HEK293 (cell line): ENCODE measurements around the gene CARMIL3.

Source experiments
- GFI1B ChIP-seq: fragments of 450-650 bp; formaldehyde crosslinking; IDR thresholded peaks from 2 replicates; pipeline ENCODE4 v1.5.1; 2016; ENCODE audit warnings: missing biosample characterization, missing genetic modification characterization
- GLIS1 ChIP-seq: fragments of 450-650 bp; formaldehyde crosslinking; IDR thresholded peaks from 2 replicates; pipeline ENCODE4 v1.5.1; 2016; ENCODE audit warnings: missing biosample characterization, missing genetic modification characterization
- KLF1 ChIP-seq: fragments of 450-650 bp; formaldehyde crosslinking; IDR thresholded peaks from 2 replicates; pipeline ENCODE4 v1.5.1; 2016; ENCODE audit warnings: missing biosample characterization, missing genetic modification characterization
- KLF7 ChIP-seq: fragments of 450-650 bp; formaldehyde crosslinking; IDR thresholded peaks from 2 replicates; pipeline ENCODE4 v1.5.1; 2016; ENCODE audit warnings: missing biosample characterization, missing genetic modification characterization, borderline replicate concordance
- KLF8 ChIP-seq: fragments of 450-650 bp; formaldehyde crosslinking; IDR thresholded peaks from 2 replicates; pipeline ENCODE4 v1.5.1; 2016; ENCODE audit warnings: missing biosample characterization, missing genetic modification characterization
- SALL2 ChIP-seq: fragments of 450-650 bp; formaldehyde crosslinking; IDR thresholded peaks from 2 replicates; pipeline ENCODE4 v1.5.0; 2017; ENCODE audit warnings: missing biosample characterization, mild to moderate bottlenecking, missing genetic modification characterization, borderline replicate concordance
- SP3 ChIP-seq: fragments of 450-650 bp; formaldehyde crosslinking; IDR thresholded peaks from 2 replicates; pipeline ENCODE4 v1.5.1; 2016; ENCODE audit warnings: missing biosample characterization, missing genetic modification characterization
- TRIM28 ChIP-seq: IDR thresholded peaks from 2 replicates; pipeline ENCODE4 v1.6.1; 2011; ENCODE audit warnings: low read length, control low read depth, borderline replicate concordance
- YY2 ChIP-seq: fragments of 450-650 bp; formaldehyde crosslinking; IDR thresholded peaks from 2 replicates; pipeline ENCODE4 v1.5.1; 2016; ENCODE audit warnings: missing biosample characterization, missing genetic modification characterization
- ZBTB1 ChIP-seq: fragments of 450-650 bp; formaldehyde crosslinking; IDR thresholded peaks from 2 replicates; pipeline ENCODE4 v1.5.1; 2016; ENCODE audit warnings: missing biosample characterization, missing genetic modification characterization
- ZNF169 ChIP-seq: fragments of 450-650 bp; formaldehyde crosslinking; IDR thresholded peaks from 2 replicates; pipeline ENCODE4 v1.5.1; 2016; ENCODE audit warnings: missing biosample characterization, missing genetic modification characterization
- ZNF311 ChIP-seq: fragments of 450-650 bp; formaldehyde crosslinking; IDR thresholded peaks from 2 replicates; pipeline ENCODE4 v1.5.1; 2017; ENCODE audit warnings: missing biosample characterization, missing genetic modification characterization, borderline replicate concordance
- ZNF335 ChIP-seq: fragments of 450-650 bp; formaldehyde crosslinking; conservative IDR thresholded peaks from 2 replicates; pipeline ENCODE4 v1.5.1; 2016; ENCODE audit warnings: missing biosample characterization, missing genetic modification characterization
- ZNF366 ChIP-seq: fragments of 450-650 bp; formaldehyde crosslinking; conservative IDR thresholded peaks from 2 replicates; pipeline ENCODE4 v1.5.1; 2016; ENCODE audit warnings: missing biosample characterization, missing genetic modification characterization
- ZNF423 ChIP-seq: fragments of 450-650 bp; formaldehyde crosslinking; IDR thresholded peaks from 2 replicates; pipeline ENCODE4 v1.5.1; 2016; ENCODE audit warnings: missing biosample characterization, missing genetic modification characterization
- ZNF623 ChIP-seq: fragments of 450-650 bp; formaldehyde crosslinking; IDR thresholded peaks from 2 replicates; pipeline ENCODE4 v1.5.1; 2016; ENCODE audit warnings: missing biosample characterization, missing genetic modification characterization
- ZNF629 ChIP-seq: fragments of 450-650 bp; formaldehyde crosslinking; IDR thresholded peaks from 2 replicates; pipeline ENCODE4 v1.5.1; 2017; ENCODE audit warnings: missing biosample characterization, missing genetic modification characterization
- ZNF747 ChIP-seq: fragments of 450-650 bp; formaldehyde crosslinking; IDR thresholded peaks from 2 replicates; pipeline ENCODE4 v1.5.1; 2016; ENCODE audit warnings: missing biosample characterization, missing genetic modification characterization
- ZNF776 ChIP-seq: fragments of 450-650 bp; formaldehyde crosslinking; IDR thresholded peaks from 2 replicates; pipeline ENCODE4 v1.5.0; 2017; ENCODE audit warnings: missing biosample characterization, missing genetic modification characterization, borderline replicate concordance
- ZNF785 ChIP-seq: fragments of 450-650 bp; formaldehyde crosslinking; IDR thresholded peaks from 2 replicates; pipeline ENCODE4 v1.5.1; 2016; ENCODE audit warnings: missing biosample characterization, missing genetic modification characterization
- ZXDB ChIP-seq: fragments of 450-650 bp; formaldehyde crosslinking; IDR thresholded peaks from 2 replicates; pipeline ENCODE4 v1.5.1; 2016; ENCODE audit warnings: missing biosample characterization, missing genetic modification characterization
- TF ChIP-seq, protein P1 (sequence below): sonication (generic); formaldehyde crosslinking; IDR thresholded peaks from 2 replicates; pipeline ENCODE4 v1.8.1; 2022; ENCODE audit warnings: mild to moderate bottlenecking, moderate library complexity, missing genetic modification reagents
- TF ChIP-seq, protein P2 (sequence below): fragments of 450-650 bp; formaldehyde crosslinking; conservative IDR thresholded peaks from 2 replicates; pipeline ENCODE4 v1.5.1; 2016; ENCODE audit warnings: low read depth, missing biosample characterization, missing genetic modification characterization
- TF ChIP-seq, protein P3 (sequence below): fragments of 450-650 bp; formaldehyde crosslinking; IDR thresholded peaks from 2 replicates; pipeline ENCODE4 v1.5.1; 2016; ENCODE audit warnings: missing biosample characterization, missing genetic modification characterization
- TF ChIP-seq, protein P4 (sequence below): fragments of 450-650 bp; formaldehyde crosslinking; IDR thresholded peaks from 2 replicates; pipeline ENCODE4 v1.5.1; 2016; ENCODE audit warnings: missing biosample characterization, missing genetic modification characterization

CARMIL3 gene

DNA sequence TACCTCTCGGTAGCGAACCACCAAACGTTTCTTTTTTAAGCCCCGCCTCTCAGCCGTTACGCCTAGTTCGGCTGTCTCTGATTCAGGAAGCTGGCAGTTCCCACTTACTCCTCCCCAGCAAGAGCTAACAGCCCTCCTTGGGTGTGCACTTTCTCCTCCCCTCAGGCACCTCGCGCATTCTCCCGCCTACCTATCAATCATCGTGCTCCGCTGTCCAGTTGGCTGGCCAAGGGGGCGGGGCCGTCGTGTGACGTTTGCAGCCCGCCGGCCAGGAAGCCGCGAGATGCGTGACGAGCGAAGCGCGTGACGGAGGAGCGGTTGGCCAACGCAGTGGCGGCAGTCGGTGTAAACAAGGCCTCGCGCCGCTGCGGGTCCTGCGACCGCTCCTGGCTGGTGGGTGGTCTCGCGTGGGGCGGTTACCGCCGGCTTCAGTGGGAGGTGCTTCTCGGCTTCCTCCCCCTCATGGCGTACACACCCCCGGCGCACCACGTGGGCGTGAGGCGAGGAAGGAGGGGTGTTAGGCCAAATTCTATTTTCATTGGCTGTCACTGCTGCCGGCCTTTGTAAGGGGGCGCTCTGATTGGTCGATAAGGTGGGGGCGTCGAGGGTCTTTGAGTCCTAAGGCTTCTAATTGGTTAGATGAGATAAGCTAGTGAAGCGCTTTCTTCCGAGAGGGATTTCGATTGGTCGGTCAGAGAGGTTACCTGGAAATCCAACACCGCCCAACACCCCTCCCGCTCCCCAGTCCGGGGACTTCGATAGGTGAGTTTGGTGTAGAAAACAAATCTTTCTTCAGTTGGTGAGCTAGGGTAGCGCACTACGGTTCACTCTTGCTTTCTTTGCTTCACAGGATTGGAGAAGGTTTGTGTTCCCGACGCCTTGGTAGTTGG, 63.0 kb downstream of the CARMIL3 start, which contains the start of the genes DCAF11 and NRL (continued):
- TF ChIP-seq ZXDB (tag by site-specific recombination) (0 out of 2 replicates have a peak, but pooled peaks have one; percentile 11), KLF1 (tag by site-specific recombination) (peak; percentile 91), ZNF423 (tag by site-specific recombination) (0 out of 2 replicates have a peak, but pooled peaks have one; percentile 15), ZNF169 (no peak), TRIM28 (0 out of 2 replicates have a peak, but pooled peaks have one; percentile 43), SP3 (tag by site-specific recombination) (peak; percentile 100), ZNF311 (tag by site-specific recombination) (no peak), KLF7 (tag by site-specific recombination) (0 out of 2 replicates have a peak, but pooled peaks have one; percentile 9), SALL2 (tag by site-specific recombination) (no peak), ZNF776 (tag by site-specific recombination) (no peak), ZNF335 (peak; percentile 81), KLF8 (tag by site-specific recombination) (peak; percentile 96), ZNF785 (peak; percentile 93), YY2 (tag by site-specific recombination) (no peak), ZBTB1 (tag by site-specific recombination) (peak; percentile 99), ZNF747 (no peak), GFI1B (tag by site-specific recombination) (no peak), GLIS1 (tag by site-specific recombination) (peak; percentile 85; the same call in 1 of the 2 replicates), ZNF623 (tag by site-specific recombination) (no peak), ZNF629 (tag by site-specific recombination) (peak; percentile 98), ZNF366 (peak; percentile 78)
- TF ChIP-seq, protein P1, sequence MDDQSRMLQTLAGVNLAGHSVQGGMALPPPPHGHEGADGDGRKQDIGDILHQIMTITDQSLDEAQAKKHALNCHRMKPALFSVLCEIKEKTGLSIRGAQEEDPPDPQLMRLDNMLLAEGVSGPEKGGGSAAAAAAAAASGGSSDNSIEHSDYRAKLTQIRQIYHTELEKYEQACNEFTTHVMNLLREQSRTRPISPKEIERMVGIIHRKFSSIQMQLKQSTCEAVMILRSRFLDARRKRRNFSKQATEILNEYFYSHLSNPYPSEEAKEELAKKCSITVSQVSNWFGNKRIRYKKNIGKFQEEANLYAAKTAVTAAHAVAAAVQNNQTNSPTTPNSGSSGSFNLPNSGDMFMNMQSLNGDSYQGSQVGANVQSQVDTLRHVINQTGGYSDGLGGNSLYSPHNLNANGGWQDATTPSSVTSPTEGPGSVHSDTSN, result peak; percentile 92; the same call in 1 of the 2 replicates
- TF ChIP-seq, protein P2, sequence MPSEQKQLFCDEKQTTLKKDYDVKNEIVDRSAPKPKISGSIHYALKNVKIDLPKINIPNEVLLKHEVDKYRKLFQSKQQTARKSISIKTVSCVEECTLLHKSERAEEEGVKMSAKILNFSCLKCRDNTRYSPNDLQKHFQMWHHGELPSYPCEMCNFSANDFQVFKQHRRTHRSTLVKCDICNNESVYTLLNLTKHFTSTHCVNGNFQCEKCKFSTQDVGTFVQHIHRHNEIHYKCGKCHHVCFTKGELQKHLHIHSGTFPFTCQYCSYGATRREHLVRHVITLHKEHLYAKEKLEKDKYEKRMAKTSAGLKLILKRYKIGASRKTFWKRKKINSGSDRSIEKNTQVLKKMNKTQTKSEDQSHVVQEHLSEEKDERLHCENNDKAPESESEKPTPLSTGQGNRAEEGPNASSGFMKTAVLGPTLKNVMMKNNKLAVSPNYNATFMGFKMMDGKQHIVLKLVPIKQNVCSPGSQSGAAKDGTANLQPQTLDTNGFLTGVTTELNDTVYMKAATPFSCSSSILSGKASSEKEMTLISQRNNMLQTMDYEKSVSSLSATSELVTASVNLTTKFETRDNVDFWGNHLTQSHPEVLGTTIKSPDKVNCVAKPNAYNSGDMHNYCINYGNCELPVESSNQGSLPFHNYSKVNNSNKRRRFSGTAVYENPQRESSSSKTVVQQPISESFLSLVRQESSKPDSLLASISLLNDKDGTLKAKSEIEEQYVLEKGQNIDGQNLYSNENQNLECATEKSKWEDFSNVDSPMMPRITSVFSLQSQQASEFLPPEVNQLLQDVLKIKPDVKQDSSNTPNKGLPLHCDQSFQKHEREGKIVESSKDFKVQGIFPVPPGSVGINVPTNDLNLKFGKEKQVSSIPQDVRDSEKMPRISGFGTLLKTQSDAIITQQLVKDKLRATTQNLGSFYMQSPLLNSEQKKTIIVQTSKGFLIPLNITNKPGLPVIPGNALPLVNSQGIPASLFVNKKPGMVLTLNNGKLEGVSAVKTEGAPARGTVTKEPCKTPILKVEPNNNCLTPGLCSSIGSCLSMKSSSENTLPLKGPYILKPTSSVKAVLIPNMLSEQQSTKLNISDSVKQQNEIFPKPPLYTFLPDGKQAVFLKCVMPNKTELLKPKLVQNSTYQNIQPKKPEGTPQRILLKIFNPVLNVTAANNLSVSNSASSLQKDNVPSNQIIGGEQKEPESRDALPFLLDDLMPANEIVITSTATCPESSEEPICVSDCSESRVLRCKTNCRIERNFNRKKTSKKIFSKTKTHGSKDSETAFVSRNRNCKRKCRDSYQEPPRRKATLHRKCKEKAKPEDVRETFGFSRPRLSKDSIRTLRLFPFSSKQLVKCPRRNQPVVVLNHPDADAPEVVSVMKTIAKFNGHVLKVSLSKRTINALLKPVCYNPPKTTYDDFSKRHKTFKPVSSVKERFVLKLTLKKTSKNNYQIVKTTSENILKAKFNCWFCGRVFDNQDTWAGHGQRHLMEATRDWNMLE (tag by site-specific recombination), result no peak
- TF ChIP-seq, protein P3, sequence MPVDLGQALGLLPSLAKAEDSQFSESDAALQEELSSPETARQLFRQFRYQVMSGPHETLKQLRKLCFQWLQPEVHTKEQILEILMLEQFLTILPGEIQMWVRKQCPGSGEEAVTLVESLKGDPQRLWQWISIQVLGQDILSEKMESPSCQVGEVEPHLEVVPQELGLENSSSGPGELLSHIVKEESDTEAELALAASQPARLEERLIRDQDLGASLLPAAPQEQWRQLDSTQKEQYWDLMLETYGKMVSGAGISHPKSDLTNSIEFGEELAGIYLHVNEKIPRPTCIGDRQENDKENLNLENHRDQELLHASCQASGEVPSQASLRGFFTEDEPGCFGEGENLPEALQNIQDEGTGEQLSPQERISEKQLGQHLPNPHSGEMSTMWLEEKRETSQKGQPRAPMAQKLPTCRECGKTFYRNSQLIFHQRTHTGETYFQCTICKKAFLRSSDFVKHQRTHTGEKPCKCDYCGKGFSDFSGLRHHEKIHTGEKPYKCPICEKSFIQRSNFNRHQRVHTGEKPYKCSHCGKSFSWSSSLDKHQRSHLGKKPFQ (tag by site-specific recombination), result peak; percentile 99
- TF ChIP-seq, protein P4, sequence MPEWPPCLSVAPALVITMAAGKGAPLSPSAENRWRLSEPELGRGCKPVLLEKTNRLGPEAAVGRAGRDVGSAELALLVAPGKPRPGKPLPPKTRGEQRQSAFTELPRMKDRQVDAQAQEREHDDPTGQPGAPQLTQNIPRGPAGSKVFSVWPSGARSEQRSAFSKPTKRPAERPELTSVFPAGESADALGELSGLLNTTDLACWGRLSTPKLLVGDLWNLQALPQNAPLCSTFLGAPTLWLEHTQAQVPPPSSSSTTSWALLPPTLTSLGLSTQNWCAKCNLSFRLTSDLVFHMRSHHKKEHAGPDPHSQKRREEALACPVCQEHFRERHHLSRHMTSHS, result no peak
